ENCODE results near the gene TMX2. TPM values are rescaled to one million over a fixed set of nuclear protein-coding genes. Genes with fewer than 3 reads are reported as not detected.

Gene TMX2
- total and polyA plus RNA-seq, 2 donors (not counting 3 experiments of a cell fraction or from before 2014, with no cell fraction given) = 52.7 to 67.7 TPM

DNA sequence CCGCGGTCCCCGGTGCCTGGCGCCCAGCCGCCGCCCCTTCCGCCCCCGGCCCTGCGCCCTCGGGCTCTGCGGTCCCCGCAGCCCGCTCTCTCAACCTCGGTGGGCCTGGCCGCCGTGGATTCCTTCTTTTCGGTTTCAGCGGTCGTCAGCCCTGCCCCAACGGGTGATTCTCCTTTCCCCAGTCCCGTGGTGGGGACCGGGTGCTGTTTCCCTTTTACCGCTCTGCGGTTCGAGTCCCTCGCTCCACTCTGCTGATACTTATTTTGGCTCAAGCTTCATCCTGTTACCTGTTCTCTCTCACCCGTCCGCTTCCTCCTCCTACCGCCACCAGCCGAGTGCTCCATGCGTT lies 44.0 kb upstream of the TMX2 start:
- Histone ChIP-seq H3K79me2 (ENCODE audit: control insufficient read depth, insufficient read depth, low read length) (peaks cover 52% of the 10 kb centered on the region), H3K9me1 (replicated peaks; ENCODE audit: control insufficient read depth, extremely low read depth, insufficient read depth, low read length) (no peaks in the 10 kb centered on the region), H3K9me3 (replicated peaks; ENCODE audit: control insufficient read depth, insufficient read depth, low read length) (no peaks in the 10 kb centered on the region), H3K9ac (replicated peaks; ENCODE audit: extremely low read depth, insufficient read depth, low read length) (peak overlapping the region; percentile 98), H3K27ac (ENCODE audit: insufficient read depth, low read depth, low read length) (peak overlapping the region; percentile 46), H3K4me2 (ENCODE audit: insufficient read depth, low read length) (peak overlapping the region; percentile 99), H3K36me3 (ENCODE audit: control insufficient read depth in 2 of 2, extremely low read depth in 1 of 2, insufficient read depth in 2 of 2, low read length in 2 of 2) (peaks cover 7 to 9% of the 10 kb centered on the region in 2 experiments), H3K4me1 (ENCODE audit: control insufficient read depth, extremely low read depth, insufficient read depth, low read length) (peaks cover 15% of the 10 kb centered on the region), H4K20me1 (replicated peaks; ENCODE audit: control insufficient read depth, extremely low read depth, insufficient read depth, low read length) (no peaks in the 10 kb centered on the region), H2AFZ (ENCODE audit: low read depth, low read length) (peak overlapping the region; percentile 15), H3K4me3 (replicated peaks in 1 of 3; ENCODE audit: insufficient read depth in 1 of 3, low read depth in 1 of 3, low read length in 3 of 3) (peak overlapping the region; percentile 67 to 95 (median 72)), H3K27me3 (ENCODE audit: control insufficient read depth in 2 of 2, insufficient read depth in 2 of 2, low read length in 2 of 2) (no peaks in the 10 kb centered on the region)
- dilution Hi-C loops (cut with MboI; ENCODE audit: extremely low pct_ligation_motif_present, low sequenced_read_pairs) (no loop called here), intact Hi-C loops (cut with micrococcal nuclease) (loop anchor here (5.0 to 10.0 kb wide), 4 partner anchors 136 to 846 kb away; partner anchors contain the start of genes P2RX3 and SSRP1)
- CTCF ChIA-PET = interaction anchor here (1.6 kb wide), 1 partner anchor 12 kb away, joined by 3 read pairs; no protein-coding TSS in a partner anchor
- FAIRE-seq = no peak
- TF ChIP-seq POLR2A (IDR thresholded peaks at IDR 0.05; ENCODE audit: low read depth, low read length) = peak; percentile 12
- TF ChIP-seq, protein P1, sequence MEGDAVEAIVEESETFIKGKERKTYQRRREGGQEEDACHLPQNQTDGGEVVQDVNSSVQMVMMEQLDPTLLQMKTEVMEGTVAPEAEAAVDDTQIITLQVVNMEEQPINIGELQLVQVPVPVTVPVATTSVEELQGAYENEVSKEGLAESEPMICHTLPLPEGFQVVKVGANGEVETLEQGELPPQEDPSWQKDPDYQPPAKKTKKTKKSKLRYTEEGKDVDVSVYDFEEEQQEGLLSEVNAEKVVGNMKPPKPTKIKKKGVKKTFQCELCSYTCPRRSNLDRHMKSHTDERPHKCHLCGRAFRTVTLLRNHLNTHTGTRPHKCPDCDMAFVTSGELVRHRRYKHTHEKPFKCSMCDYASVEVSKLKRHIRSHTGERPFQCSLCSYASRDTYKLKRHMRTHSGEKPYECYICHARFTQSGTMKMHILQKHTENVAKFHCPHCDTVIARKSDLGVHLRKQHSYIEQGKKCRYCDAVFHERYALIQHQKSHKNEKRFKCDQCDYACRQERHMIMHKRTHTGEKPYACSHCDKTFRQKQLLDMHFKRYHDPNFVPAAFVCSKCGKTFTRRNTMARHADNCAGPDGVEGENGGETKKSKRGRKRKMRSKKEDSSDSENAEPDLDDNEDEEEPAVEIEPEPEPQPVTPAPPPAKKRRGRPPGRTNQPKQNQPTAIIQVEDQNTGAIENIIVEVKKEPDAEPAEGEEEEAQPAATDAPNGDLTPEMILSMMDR (IDR thresholded peaks at IDR 0.05; ENCODE audit: extremely low read depth in 1 of 2, insufficient read depth in 1 of 2, low read depth in 1 of 2, low read length in 2 of 2) = no peak
- POLR2A ChIA-PET = no interaction called here
- no TSS peak for BruUV-seq (replicated peaks)
- peak; percentile 39 for DNase-seq (ENCODE audit: low read depth, low spot score)

DNA sequence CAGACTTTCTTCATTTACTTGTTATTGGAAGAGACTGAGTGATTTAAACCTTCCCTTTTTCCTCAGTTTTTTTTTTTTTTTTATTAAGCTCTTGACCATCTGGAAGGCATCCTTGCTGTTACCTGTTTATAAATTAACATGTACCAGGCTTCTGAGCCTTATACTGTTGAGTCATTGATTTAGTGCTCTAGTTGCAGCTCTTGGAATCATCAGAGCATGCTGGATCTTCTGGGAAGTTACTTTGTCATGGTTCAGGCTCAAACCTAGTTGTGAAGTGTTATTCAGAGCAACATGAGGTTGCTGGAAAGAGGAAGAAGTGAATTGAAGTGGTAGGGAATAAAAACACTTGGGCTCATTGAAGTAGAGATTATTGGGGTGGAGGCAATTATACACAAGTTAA lies 38.1 kb upstream of the TMX2 start:
- POLR2A ChIA-PET = no interaction called here
- peaks cover 9 to 10% of the 10 kb centered on the region in 2 experiments for H3K36me3 ChIP-seq (ENCODE audit: control insufficient read depth in 2 of 2, extremely low read depth in 1 of 2, insufficient read depth in 2 of 2, low read length in 2 of 2)

More for the DNA sequence above, 38.1 kb upstream of the TMX2 start:
- intact Hi-C loops (cut with micrococcal nuclease) = no loop called here
- CTCF ChIA-PET = interaction anchor here (1.2 kb wide), 1 partner anchor 34 kb away, joined by 3 read pairs; no protein-coding TSS in a partner anchor
- dilution Hi-C loops (cut with MboI; ENCODE audit: extremely low pct_ligation_motif_present, low sequenced_read_pairs) = no loop called here
- H3K27me3 ChIP-seq (ENCODE audit: control insufficient read depth in 2 of 2, insufficient read depth in 2 of 2, low read length in 2 of 2) = no peaks in the 10 kb centered on the region
- H3K9me3 ChIP-seq (replicated peaks; ENCODE audit: control insufficient read depth, insufficient read depth, low read length) = no peaks in the 10 kb centered on the region
- H3K27ac ChIP-seq (ENCODE audit: insufficient read depth, low read depth, low read length) = no peak overlapping the region
- no peaks in the 10 kb centered on the region for H4K20me1 ChIP-seq (replicated peaks; ENCODE audit: control insufficient read depth, extremely low read depth, insufficient read depth, low read length)
- H3K4me1 ChIP-seq (ENCODE audit: control insufficient read depth, extremely low read depth, insufficient read depth, low read length) = peaks cover 5% of the 10 kb centered on the region
- no peak overlapping the region for H3K4me3 ChIP-seq (replicated peaks in 1 of 3; ENCODE audit: insufficient read depth in 1 of 3, low read depth in 1 of 3, low read length in 3 of 3)
- DNase-seq (ENCODE audit: low read depth, low spot score) (no peak), FAIRE-seq (no peak)
- no TSS peak for BruUV-seq (replicated peaks)
- H3K9ac ChIP-seq (replicated peaks; ENCODE audit: extremely low read depth, insufficient read depth, low read length) = no peak overlapping the region
- no peaks in the 10 kb centered on the region for H3K9me1 ChIP-seq (replicated peaks; ENCODE audit: control insufficient read depth, extremely low read depth, insufficient read depth, low read length)
- peaks cover 88% of the 10 kb centered on the region for H3K79me2 ChIP-seq (ENCODE audit: control insufficient read depth, insufficient read depth, low read length)
- TF ChIP-seq POLR2A (IDR thresholded peaks at IDR 0.05; ENCODE audit: low read depth, low read length) (no peak), GATA2 (IDR thresholded peaks at IDR 0.05; ENCODE audit: insufficient read depth, insufficient read length, low read depth, low read length) (no peak), FOS (IDR thresholded peaks at IDR 0.05; ENCODE audit: borderline replicate concordance, insufficient read depth, low read length) (no peak)
- TF ChIP-seq, protein P2, sequence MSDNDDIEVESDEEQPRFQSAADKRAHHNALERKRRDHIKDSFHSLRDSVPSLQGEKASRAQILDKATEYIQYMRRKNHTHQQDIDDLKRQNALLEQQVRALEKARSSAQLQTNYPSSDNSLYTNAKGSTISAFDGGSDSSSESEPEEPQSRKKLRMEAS (IDR thresholded peaks at IDR 0.05; ENCODE audit: insufficient read depth, insufficient read length) = no peak
- no peak overlapping the region for H2AFZ ChIP-seq (ENCODE audit: low read depth, low read length)
- no peak overlapping the region for H3K4me2 ChIP-seq (ENCODE audit: insufficient read depth, low read length)
